ENCODE results near the gene TRDMT1. TPM values are rescaled to one million over a fixed set of nuclear protein-coding genes. Genes with fewer than 3 reads are reported as not detected.

Gene TRDMT1
- total RNA-seq, 6 experiments from 2014 or later, result 6.8 to 13.0 (median 8.6) TPM

GRCh38 chr10:17217631-17218232 is 16.3 kb upstream of the TRDMT1 start:
- peaks cover 11% of the 10 kb centered on the region; the same call in 1 of the 2 replicates for H3K36me3 Mint-ChIP-seq (ENCODE audit: low read depth)
- H3K27me3 Mint-ChIP-seq (ENCODE audit: insufficient read depth), result peaks cover 4% of the 10 kb centered on the region; the same call in 1 of the 2 replicates

GRCh38 chr10:17216901-17217395 is 15.5 kb upstream of the TRDMT1 start:
- Mint-ChIP-seq H3K4me3 (peak overlapping the region; percentile 87), H3K4me1 (ENCODE audit: low read depth) (peaks cover 96% of the 10 kb centered on the region), H3K27me3 (ENCODE audit: insufficient read depth) (peaks cover 4% of the 10 kb centered on the region; the same call in 1 of the 2 replicates), H3K9me3 (no peaks in the 10 kb centered on the region), H3K27ac (peak overlapping the region; percentile 100), H3K36me3 (ENCODE audit: low read depth) (peaks cover 5% of the 10 kb centered on the region; the same call in 1 of the 2 replicates)
- DNase-seq, result no peak
- TF ChIP-seq CTCF (IDR thresholded peaks at IDR 0.05), result no peak

More at GRCh38 chr10:17217631-17218232, 16.3 kb upstream of the TRDMT1 start:
- Mint-ChIP-seq H3K4me3 (peak overlapping the region; percentile 87), H3K4me1 (ENCODE audit: low read depth) (peaks cover 95% of the 10 kb centered on the region), H3K9me3 (no peaks in the 10 kb centered on the region), H3K27ac (peak overlapping the region; percentile 100)
- DNase-seq, result peak; percentile 95
- TF ChIP-seq CTCF (IDR thresholded peaks at IDR 0.05), result no peak

GRCh38 chr10:17216217-17216900 is 14.9 kb upstream of the TRDMT1 start:
- Mint-ChIP-seq H3K27ac (peak overlapping the region; percentile 100), H3K9me3 (no peaks in the 10 kb centered on the region), H3K4me1 (ENCODE audit: low read depth) (peaks cover 97% of the 10 kb centered on the region), H3K27me3 (ENCODE audit: insufficient read depth) (peaks cover 4% of the 10 kb centered on the region; the same call in 1 of the 2 replicates), H3K36me3 (ENCODE audit: low read depth) (peaks cover 5% of the 10 kb centered on the region; the same call in 1 of the 2 replicates), H3K4me3 (peak overlapping the region; percentile 87)
- TF ChIP-seq CTCF (IDR thresholded peaks at IDR 0.05), result no peak
- DNase-seq, result peak; percentile 100

DNA sequence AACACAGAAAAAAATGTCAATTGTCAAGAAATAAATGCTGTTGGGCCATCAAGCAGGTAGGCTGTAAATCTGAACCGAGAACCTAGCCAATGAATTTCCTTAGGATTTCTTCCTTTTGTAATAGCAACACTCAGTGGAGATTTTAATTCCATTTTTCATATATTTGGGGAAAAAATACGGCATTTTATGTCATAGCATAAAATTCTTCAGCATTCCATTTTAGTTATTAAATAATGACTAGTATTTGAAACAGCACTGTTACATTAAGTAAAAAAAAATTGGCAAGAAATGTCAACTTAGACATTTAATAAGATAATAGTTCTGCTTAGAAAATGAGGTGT is 14.3 kb upstream of the TRDMT1 start:
- Mint-ChIP-seq H3K27ac (peak overlapping the region; percentile 100), H3K36me3 (ENCODE audit: low read depth) (peaks cover 5% of the 10 kb centered on the region; the same call in 1 of the 2 replicates), H3K27me3 (ENCODE audit: insufficient read depth) (peaks cover 4% of the 10 kb centered on the region; the same call in 1 of the 2 replicates), H3K9me3 (no peaks in the 10 kb centered on the region), H3K4me1 (ENCODE audit: low read depth) (peaks cover 97% of the 10 kb centered on the region), H3K4me3 (peak overlapping the region; percentile 87)
- TF ChIP-seq CTCF (IDR thresholded peaks at IDR 0.05), result no peak
- no peak for DNase-seq

- Mint-ChIP-seq H3K36me3 (ENCODE audit: low read depth) (peaks cover 5% of the 10 kb centered on the region; the same call in 1 of the 2 replicates), H3K27ac (peak overlapping the region; percentile 100), H3K9me3 (no peaks in the 10 kb centered on the region), H3K4me3 (peak overlapping the region; percentile 87), H3K4me1 (ENCODE audit: low read depth) (peaks cover 97% of the 10 kb centered on the region), H3K27me3 (ENCODE audit: insufficient read depth) (peaks cover 4% of the 10 kb centered on the region; the same call in 1 of the 2 replicates)
- DNase-seq, result peak; percentile 98
- no peak for TF ChIP-seq CTCF (IDR thresholded peaks at IDR 0.05)
Measured at GRCh38 chr10:17214971-17215781, 13.7 kb upstream of the TRDMT1 start.
